Lower leg skin (tissue), 4 donors: ENCODE measurements around the gene C17orf67. TPM values are rescaled to one million over a fixed set of nuclear protein-coding genes. Genes with fewer than 3 reads are reported as not detected.

ENCODE experiments used
- DNase-seq, 2 donors: peaks; one replicate each; pipeline ENCODE4 v3.0.0-alpha.2; 2019; ENCODE audit warnings: low spot score in 2 of 2
- H3K4me3 ChIP-seq: fragments of 200-600 bp; sonication (generic); 2 replicates; pipeline ENCODE4 v1.5.1; 2017; ENCODE audit warnings: mild to moderate bottlenecking, low read depth; ENCODE audit not compliant: poor library complexity, severe bottlenecking
- CTCF ChIP-seq, 3 donors: fragments of 450-650 bp; IDR thresholded peaks; one replicate each; pipeline ENCODE4 v1.5.1; 2016; ENCODE audit warnings: antibody characterized with exemption in 3 of 3, mild to moderate bottlenecking in 3 of 3, moderate library complexity in 2 of 3
- POLR2A ChIP-seq, 2 donors: fragments of 450-650 bp; IDR thresholded peaks; one replicate each; pipeline ENCODE4 v1.6.1; 2016 to 2017; ENCODE audit warnings: antibody characterized with exemption in 2 of 2, mild to moderate bottlenecking in 1 of 2, moderate library complexity in 1 of 2
- WGBS, 2 donors: methylation state at CpG; one replicate each; pipeline ENCODE4 v1.1.5; 2018; 5-methylcytosine and 5-hydroxymethylcytosine counted together
- intact Hi-C: fragments of 100-400 bp; cut with DNase I; formaldehyde crosslinking; loops from one replicate; pipeline ENCODE4 v1.15.0; 2023; ENCODE audit warnings: low total_unique reads
- total RNA-seq, 4 donors: library from RNA; depleted of rRNA; stranded (reverse); fragments of >200 nt; gene quantifications; one replicate each; pipeline ENCODE4 v1.1.0, GENCODE V29; 2016

Gene C17orf67
- total RNA-seq, 4 donors from 2014 or later: 0.58 to 1.2 (median 0.88) TPM; not detected in 1

- intact Hi-C loops: loop anchor here (5.0 kb wide), 1 partner anchor 113 kb away; no protein-coding TSS in a partner anchor
- no peak overlapping the region for H3K4me3 ChIP-seq
- TF ChIP-seq POLR2A (IDR thresholded peaks at IDR 0.05) (no peak), CTCF (IDR thresholded peaks at IDR 0.05) (no peak)
- DNase-seq: no peak
- 95 to 98% methylated on average over 1 of the region's 1 CpG for WGBS, 2 donors
Measured at GRCh38 chr17:56824503-56824902, 9.2 kb downstream of the C17orf67 start.

GRCh38 chr17:56823848-56824247 is 9.9 kb downstream of the C17orf67 start:
- TF ChIP-seq POLR2A (IDR thresholded peaks at IDR 0.05) (no peak), CTCF (IDR thresholded peaks at IDR 0.05) (no peak)
- WGBS, 2 donors: 72 to 80% methylated on average over 2 of the region's 2 CpGs
- no peak overlapping the region for H3K4me3 ChIP-seq
- DNase-seq: no peak
- intact Hi-C loops: loop anchor here (5.0 kb wide), 1 partner anchor 113 kb away; no protein-coding TSS in a partner anchor

GRCh38 chr17:56822725-56823124 is 11.0 kb downstream of the C17orf67 start:
- DNase-seq: no peak
- H3K4me3 ChIP-seq: no peak overlapping the region
- 72 to 80% methylated on average over 5 of the region's 5 CpGs for WGBS, 2 donors
- intact Hi-C loops: loop anchor here (5.0 kb wide), 1 partner anchor 115 kb away; no protein-coding TSS in a partner anchor
- TF ChIP-seq POLR2A (IDR thresholded peaks at IDR 0.05) (no peak), CTCF (IDR thresholded peaks at IDR 0.05) (no peak)

- 76 to 79% methylated on average over 3 of the region's 3 CpGs for WGBS, 2 donors
- intact Hi-C loops: loop anchor here (5.0 kb wide), 1 partner anchor 115 kb away; no protein-coding TSS in a partner anchor
- no peak for TF ChIP-seq POLR2A (IDR thresholded peaks at IDR 0.05)
- no peak for TF ChIP-seq CTCF (IDR thresholded peaks at IDR 0.05)
Measured at GRCh38 chr17:56821847-56822534, 11.7 kb downstream of the C17orf67 start.

GRCh38 chr17:56820207-56820606 is 13.5 kb downstream of the C17orf67 start:
- no peak overlapping the region for H3K4me3 ChIP-seq
- 67 to 73% methylated on average over 10 of the region's 10 CpGs for WGBS, 2 donors

More at GRCh38 chr17:56821847-56822534, 11.7 kb downstream of the C17orf67 start:
- H3K4me3 ChIP-seq: no peak overlapping the region
- DNase-seq: no peak

More at GRCh38 chr17:56820207-56820606, 13.5 kb downstream of the C17orf67 start:
- intact Hi-C loops: loop anchor here (5.0 kb wide), 1 partner anchor 117 kb away; no protein-coding TSS in a partner anchor
- no peak for TF ChIP-seq POLR2A (IDR thresholded peaks at IDR 0.05)
- no peak for TF ChIP-seq CTCF (IDR thresholded peaks at IDR 0.05)
- no peak for DNase-seq
